ENCODE results near the gene HECTD4. TPM values are rescaled to one million over a fixed set of nuclear protein-coding genes. Genes with fewer than 3 reads are reported as not detected.

Gene HECTD4
- total RNA-seq, 2 donors from 2014 or later, result 30.8 to 33.1 TPM

DNA sequence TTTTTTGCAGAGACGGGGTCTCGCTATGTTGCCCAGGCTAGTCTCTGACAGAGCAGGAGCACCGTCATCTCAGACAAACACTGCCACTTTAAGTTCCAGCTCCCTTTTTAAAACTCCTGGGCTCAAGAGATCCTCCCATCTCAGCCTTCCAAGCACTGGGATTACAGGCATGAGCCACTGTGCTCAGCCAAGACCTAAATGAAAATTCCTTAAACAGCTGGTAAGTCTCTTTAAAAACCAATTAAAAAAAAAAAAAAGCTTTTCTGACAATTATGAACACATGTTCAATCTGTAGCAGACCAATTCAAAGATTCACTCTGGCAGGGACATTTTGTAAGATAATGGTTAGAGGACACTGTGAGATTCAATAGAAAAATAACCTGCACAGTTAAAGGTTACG lies 77.8 kb downstream of the HECTD4 start:
- no peak for ATAC-seq (replicated peaks)
- no peaks in the 10 kb centered on the region for H3K27me3 Mint-ChIP-seq
- no peak overlapping the region for H3K4me3 Mint-ChIP-seq
- peaks cover 62% of the 10 kb centered on the region for H3K36me3 Mint-ChIP-seq (ENCODE audit: low read depth)
- peaks cover 8% of the 10 kb centered on the region for H3K4me1 Mint-ChIP-seq
- H3K27ac Mint-ChIP-seq, result no peak overlapping the region
- no peaks in the 10 kb centered on the region for H3K9me3 Mint-ChIP-seq

DNA sequence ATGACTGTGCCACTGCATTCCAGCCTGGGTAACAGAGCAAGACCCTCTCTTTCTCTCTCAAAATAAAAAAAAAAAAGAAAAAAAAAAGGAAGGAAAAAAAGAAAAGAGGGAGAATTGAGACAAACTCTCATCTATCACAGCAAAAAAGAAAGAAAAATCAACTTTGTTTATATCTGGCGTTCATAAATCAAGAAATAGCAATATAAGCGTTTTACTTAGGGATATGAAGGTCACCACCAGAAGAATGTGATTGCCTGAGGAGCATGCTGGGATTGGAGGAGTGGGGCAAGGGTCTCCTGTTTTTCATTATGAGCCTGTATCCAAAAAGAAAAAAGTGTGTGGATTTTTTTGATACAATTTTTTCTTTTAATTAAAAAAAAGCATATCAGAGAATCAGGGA lies 78.4 kb downstream of the HECTD4 start:
- Mint-ChIP-seq H3K9me3 (no peaks in the 10 kb centered on the region), H3K27me3 (no peaks in the 10 kb centered on the region)

DNA sequence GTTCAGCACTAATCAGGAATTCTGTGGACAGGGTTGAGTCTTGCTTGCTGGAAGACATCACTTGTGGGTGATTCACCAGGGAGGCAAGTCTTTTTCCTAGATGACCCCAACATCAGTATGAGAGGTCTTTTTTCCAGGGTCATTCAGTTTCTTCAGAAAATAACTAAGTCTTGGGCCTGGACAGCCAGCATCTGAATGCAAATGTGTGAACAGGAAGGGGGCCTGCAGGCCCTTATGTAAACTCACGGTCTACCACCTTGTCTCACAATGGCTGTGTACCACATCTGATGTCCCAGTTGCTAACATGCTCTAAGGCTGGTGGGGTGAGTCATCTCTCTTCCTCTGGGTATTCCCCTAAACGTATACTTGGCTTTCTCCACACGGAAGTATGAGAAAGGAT lies 79.2 kb downstream of the HECTD4 start:
- H3K9me3 Mint-ChIP-seq, result no peaks in the 10 kb centered on the region
- H3K27me3 Mint-ChIP-seq, result no peaks in the 10 kb centered on the region
- peaks cover 48% of the 10 kb centered on the region for H3K36me3 Mint-ChIP-seq (ENCODE audit: low read depth)
- peak; percentile 100 for ATAC-seq (replicated peaks)
- H3K4me1 Mint-ChIP-seq, result peaks cover 5% of the 10 kb centered on the region
- H3K4me3 Mint-ChIP-seq, result peak overlapping the region; percentile 69
- peak overlapping the region; percentile 99 for H3K27ac Mint-ChIP-seq

More for the DNA sequence above, 78.4 kb downstream of the HECTD4 start:
- peak overlapping the region; percentile 99 for H3K27ac Mint-ChIP-seq
- ATAC-seq (replicated peaks), result no peak
- H3K36me3 Mint-ChIP-seq (ENCODE audit: low read depth), result peaks cover 56% of the 10 kb centered on the region
- peaks cover 5% of the 10 kb centered on the region for H3K4me1 Mint-ChIP-seq
- H3K4me3 Mint-ChIP-seq, result peak overlapping the region; percentile 69

DNA sequence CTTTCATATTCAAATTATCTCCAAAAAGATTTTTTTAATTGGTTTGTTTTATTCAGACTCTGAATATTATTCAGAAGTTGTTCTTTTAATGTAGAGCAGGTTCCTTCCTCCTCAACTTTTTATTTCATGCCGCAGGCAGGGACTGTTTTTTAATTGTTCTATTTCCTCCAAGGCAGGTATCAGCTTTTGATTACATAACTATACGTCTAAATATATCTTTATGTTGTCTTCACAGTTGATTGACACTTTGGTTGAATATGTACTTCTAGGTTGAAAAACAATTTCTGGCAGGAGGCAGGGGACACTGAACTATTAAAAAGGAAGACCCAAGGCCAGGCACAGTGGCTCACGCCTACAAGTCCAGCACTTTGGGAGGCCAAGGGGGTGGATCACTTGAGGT lies 82.5 kb downstream of the HECTD4 start:
- Mint-ChIP-seq H3K4me3 (no peak overlapping the region), H3K9me3 (no peaks in the 10 kb centered on the region), H3K36me3 (ENCODE audit: low read depth) (peaks cover 20% of the 10 kb centered on the region), H3K4me1 (peaks cover 5% of the 10 kb centered on the region), H3K27ac (no peak overlapping the region), H3K27me3 (no peaks in the 10 kb centered on the region)
- ATAC-seq (replicated peaks), result no peak

DNA sequence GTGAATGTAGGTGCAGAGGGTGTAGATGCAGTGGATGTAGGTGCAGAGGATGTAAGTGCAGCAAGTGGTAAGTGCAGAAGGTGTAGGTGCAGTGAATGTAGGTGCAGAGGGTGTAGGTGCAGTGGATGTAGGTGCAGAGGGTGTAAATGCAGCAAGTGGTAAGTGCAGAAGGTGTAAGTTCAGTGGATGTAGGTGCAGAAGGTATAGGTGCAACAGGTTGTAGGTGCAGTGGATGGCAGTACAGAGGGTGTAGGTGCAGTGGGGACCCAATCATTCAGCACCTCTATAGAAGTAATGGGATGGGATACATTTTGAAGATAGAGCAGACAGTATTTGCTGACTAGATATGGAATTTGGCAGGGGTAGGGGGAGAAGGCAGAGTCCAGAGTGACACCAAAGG lies 85.0 kb downstream of the HECTD4 start:
- H3K4me1 Mint-ChIP-seq, result peaks cover 2% of the 10 kb centered on the region
- H3K27me3 Mint-ChIP-seq, result no peaks in the 10 kb centered on the region
- no peak for ATAC-seq (replicated peaks)
- H3K9me3 Mint-ChIP-seq, result no peaks in the 10 kb centered on the region
- H3K27ac Mint-ChIP-seq, result no peak overlapping the region
- no peak overlapping the region for H3K4me3 Mint-ChIP-seq
- H3K36me3 Mint-ChIP-seq (ENCODE audit: low read depth), result peaks cover 4% of the 10 kb centered on the region

DNA sequence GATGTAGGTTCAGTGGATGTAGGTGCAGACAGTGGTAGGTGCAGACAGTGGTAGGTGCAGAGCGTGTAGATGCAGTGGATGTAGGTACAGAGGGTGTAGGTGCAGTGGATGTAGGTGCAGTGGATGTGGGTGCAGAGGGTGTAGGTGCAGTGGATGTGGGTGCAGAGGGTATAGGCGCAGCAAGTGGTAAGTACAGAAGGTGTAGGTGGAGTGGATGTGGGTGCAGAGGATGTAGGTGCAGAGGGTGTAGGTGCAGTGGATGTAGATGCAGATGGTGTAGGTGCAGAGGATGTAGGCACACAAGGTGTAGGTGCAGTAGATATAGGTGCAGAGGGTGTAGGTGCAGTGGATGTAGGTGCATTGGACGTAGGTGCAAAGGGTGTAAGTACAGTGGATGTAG lies 86.0 kb downstream of the HECTD4 start:
- peaks cover 4% of the 10 kb centered on the region for H3K36me3 Mint-ChIP-seq (ENCODE audit: low read depth)
- no peaks in the 10 kb centered on the region for H3K9me3 Mint-ChIP-seq
- peaks cover 6% of the 10 kb centered on the region for H3K4me1 Mint-ChIP-seq
- H3K4me3 Mint-ChIP-seq, result no peak overlapping the region
- H3K27ac Mint-ChIP-seq, result no peak overlapping the region
- no peaks in the 10 kb centered on the region for H3K27me3 Mint-ChIP-seq
- ATAC-seq (replicated peaks), result no peak

DNA sequence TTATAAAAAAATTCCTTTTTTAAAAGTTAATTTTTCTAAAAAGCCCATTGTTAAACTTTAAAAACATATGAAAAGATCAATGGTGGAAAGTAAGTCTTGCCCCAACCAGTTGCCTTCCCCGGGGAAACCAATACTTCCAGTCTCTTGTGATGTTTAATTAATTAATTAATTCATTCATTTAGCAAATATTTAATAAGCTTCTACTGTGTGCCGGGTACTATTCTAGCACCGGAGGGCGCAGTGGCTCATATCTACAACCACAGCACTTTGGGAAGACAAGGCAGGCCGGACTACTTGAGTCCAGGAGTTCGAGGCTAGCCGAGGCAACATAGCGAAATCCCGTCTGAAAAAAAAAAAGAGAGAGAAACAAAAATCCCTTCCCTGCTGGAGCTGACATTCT lies 87.4 kb downstream of the HECTD4 start:
- Mint-ChIP-seq H3K4me3 (no peak overlapping the region), H3K27me3 (no peaks in the 10 kb centered on the region), H3K36me3 (ENCODE audit: low read depth) (peaks cover 1% of the 10 kb centered on the region), H3K27ac (no peak overlapping the region), H3K9me3 (no peaks in the 10 kb centered on the region), H3K4me1 (peaks cover 6% of the 10 kb centered on the region)
- ATAC-seq (replicated peaks), result no peak

DNA sequence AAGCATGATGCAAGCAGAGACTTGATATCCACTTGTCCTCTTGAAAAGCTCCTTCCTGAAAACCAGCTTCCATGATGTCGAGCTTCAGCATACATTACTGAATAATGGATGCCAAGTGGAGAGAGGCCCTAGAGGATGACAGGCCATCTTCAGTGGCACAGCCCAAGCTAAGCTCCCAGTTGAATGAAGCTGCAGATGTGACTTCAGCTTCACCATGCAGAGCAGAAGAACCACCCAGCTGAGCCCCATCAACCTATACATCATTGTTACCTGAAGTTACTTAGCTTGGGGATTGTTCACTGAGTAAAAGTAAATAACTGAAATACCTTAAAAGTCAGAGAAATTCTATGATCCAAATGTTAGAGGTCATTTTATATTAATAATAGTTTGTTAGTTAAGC lies 93.6 kb downstream of the HECTD4 start:
- Mint-ChIP-seq H3K4me1 (peaks cover 6% of the 10 kb centered on the region), H3K4me3 (no peak overlapping the region), H3K27me3 (no peaks in the 10 kb centered on the region), H3K9me3 (no peaks in the 10 kb centered on the region), H3K36me3 (ENCODE audit: low read depth) (peaks cover 6% of the 10 kb centered on the region), H3K27ac (no peak overlapping the region)
- ATAC-seq (replicated peaks), result no peak

DNA sequence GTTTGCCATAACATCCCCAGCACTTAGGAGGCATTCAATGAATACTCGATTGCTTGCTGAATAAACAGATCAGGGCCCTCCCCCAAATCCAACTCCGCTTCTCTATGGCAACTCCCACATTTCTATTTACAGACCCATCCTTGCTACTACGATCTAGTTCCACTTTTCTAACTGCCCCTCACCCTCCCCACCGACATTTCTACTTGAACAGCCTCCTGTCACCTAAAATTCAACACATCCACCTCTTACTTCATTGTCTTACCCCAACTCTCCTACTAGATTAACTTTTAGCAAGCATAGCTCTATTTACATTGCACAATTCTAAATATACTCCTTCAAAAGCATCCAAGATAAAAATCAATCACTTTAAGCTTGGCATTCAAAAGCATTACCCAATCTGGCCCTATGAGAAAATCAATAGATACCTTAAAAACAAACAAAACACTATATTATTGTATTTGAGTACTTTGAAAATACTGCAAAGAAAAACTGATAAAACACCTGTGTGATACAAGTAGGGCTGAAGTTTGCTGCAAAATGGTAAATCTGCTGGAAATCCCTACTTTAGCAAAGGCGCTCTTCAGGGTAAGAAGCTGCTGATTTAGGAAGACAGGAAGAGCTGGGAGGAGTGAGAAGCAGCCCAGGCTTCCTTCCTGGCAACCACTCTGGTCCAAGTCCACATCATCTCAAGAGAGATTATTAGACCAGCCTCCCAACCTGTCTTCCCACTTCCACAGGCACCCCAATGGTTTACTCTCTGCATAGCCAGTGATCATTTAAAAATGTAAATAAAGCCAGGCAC lies 96.4 kb downstream of the HECTD4 start:
- H3K27me3 Mint-ChIP-seq, result no peaks in the 10 kb centered on the region
- H3K4me1 Mint-ChIP-seq, result no peaks in the 10 kb centered on the region
- no peaks in the 10 kb centered on the region for H3K9me3 Mint-ChIP-seq
- no peak overlapping the region for H3K27ac Mint-ChIP-seq
- H3K4me3 Mint-ChIP-seq, result no peak overlapping the region
- peaks cover 6% of the 10 kb centered on the region for H3K36me3 Mint-ChIP-seq (ENCODE audit: low read depth)
- ATAC-seq (replicated peaks), result no peak

DNA sequence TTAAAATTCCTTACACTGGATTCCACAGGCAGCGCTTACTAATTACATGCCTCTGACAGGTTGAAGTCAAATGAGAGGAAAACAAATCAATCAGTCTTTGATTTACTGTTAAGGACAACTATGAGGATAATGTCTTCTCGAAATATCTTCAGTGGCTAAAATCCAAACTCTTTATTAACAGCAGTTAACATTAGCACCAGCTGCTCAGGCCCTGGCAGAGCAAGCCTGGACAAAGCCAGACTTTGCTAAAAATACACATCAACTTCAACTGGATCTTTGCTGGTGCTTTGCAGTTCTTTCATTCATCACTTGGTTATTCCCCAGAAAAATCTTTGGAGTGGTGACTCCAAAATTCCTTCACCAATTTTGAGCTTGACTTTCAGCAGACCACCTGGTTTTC lies 98.7 kb downstream of the HECTD4 start:
- Mint-ChIP-seq H3K9me3 (no peaks in the 10 kb centered on the region), H3K27ac (no peak overlapping the region), H3K27me3 (no peaks in the 10 kb centered on the region), H3K4me1 (no peaks in the 10 kb centered on the region), H3K4me3 (no peak overlapping the region), H3K36me3 (ENCODE audit: low read depth) (no peaks in the 10 kb centered on the region)
- ATAC-seq (replicated peaks), result no peak

DNA sequence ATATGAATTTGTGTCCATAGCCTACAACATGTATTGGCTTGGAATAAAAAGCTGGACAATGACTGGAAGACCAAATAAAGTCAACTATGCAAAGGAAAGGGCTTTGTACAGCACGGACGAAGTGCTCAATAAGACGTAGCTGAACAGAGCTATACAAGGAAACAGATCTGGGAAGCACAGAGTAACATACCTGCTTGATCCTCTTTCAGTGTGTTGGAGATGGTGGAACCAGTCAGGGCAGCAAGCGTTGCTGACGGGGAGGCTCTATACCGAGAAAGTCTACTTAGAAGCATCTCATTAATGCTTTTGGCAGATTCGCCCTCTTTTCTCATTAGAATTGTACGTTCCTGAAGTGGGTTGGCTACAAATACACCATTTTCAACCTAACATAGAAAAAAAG lies 99.3 kb downstream of the HECTD4 start:
- Mint-ChIP-seq H3K4me1 (no peaks in the 10 kb centered on the region), H3K4me3 (no peak overlapping the region), H3K36me3 (ENCODE audit: low read depth) (peaks cover 3% of the 10 kb centered on the region), H3K27ac (no peak overlapping the region), H3K27me3 (no peaks in the 10 kb centered on the region), H3K9me3 (no peaks in the 10 kb centered on the region)
- ATAC-seq (replicated peaks), result no peak

DNA sequence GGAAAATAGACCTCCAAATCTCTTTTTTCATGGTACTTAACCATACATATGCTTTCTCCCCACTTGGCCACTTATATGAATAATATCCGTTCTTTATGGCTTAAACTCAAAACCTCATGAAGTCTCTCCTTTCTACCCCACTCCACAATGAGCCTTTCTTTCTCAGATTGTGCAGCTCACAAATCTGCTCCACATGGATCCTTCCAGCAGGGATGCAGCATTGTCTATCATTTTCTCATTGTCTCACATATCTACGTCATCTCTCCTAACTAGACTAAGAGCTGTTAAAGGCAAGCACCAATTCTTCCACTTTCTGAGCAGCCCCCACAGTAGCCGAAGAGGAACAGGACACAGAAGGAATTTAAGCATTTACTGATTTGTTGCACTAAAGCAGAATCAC lies 106.4 kb downstream of the HECTD4 start:
- no peak for ATAC-seq (replicated peaks)
- no peaks in the 10 kb centered on the region for H3K27me3 Mint-ChIP-seq
- no peak overlapping the region for H3K27ac Mint-ChIP-seq
- no peaks in the 10 kb centered on the region for H3K9me3 Mint-ChIP-seq
- H3K4me3 Mint-ChIP-seq, result no peak overlapping the region
- H3K36me3 Mint-ChIP-seq (ENCODE audit: low read depth), result peaks cover 43% of the 10 kb centered on the region
- no peaks in the 10 kb centered on the region for H3K4me1 Mint-ChIP-seq

DNA sequence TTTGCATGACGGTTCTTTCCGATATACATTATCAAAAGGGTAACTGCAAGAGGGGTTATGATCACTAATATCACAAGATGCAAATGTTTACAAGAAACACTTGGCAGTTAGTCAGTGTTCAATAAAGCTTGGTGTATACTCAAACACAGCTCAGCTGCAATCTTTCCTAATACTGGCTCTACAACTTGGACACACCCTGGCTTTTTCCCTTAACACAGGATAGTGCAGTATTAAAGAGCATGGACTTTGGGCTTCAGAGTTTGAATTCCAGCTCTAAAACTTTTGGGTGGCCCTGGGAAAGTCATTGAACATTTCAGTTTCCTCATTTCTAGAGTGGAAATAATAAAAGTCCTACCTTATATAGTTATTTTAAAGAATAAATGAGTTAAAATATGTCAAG lies 107.0 kb downstream of the HECTD4 start:
- H3K4me1 Mint-ChIP-seq, result no peaks in the 10 kb centered on the region
- H3K27ac Mint-ChIP-seq, result no peak overlapping the region
- H3K9me3 Mint-ChIP-seq, result no peaks in the 10 kb centered on the region
- H3K4me3 Mint-ChIP-seq, result no peak overlapping the region
- no peak for ATAC-seq (replicated peaks)
- no peaks in the 10 kb centered on the region for H3K27me3 Mint-ChIP-seq
- peaks cover 49% of the 10 kb centered on the region for H3K36me3 Mint-ChIP-seq (ENCODE audit: low read depth)

DNA sequence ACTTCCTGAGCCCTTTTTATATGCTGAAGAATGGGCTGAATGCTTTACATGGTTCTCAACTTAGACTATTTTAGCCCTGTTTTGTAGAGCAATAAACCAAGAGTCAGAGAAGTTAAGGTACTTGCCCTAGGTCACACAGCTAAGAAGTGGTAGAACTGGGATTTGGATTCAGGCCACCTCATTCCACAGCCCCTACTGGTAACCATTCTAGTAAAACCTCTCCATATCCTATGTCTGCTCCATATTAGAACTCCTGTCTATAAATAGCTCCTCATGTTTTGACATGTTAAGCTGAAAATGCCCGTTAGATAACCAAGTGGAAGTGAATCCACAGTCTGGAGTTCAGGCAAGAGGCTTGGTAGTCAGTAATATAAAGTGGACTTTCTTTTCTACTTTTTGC lies 111.6 kb downstream of the HECTD4 start:
- Mint-ChIP-seq H3K36me3 (ENCODE audit: low read depth) (peaks cover 69% of the 10 kb centered on the region), H3K9me3 (no peaks in the 10 kb centered on the region), H3K4me3 (no peak overlapping the region)

DNA sequence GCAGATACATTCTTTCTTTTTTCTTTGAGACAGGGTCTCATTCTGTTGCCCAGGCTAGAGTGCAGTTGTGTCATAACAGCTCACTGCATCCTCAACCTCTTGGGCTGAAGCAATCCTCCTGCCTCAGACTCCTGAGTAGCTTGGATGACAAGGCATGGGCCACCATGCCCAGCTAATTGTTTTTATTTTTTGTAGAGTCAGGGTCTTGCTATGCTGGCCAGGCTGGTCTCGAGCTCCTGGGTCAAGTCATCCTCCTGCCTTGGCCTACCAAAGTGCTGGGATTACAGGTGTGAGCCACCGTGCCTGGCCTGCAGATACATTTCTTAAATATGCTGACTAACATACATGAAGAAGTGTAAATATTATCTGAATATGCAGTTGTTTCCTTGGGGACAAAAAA lies 115.8 kb downstream of the HECTD4 start:
- no peaks in the 10 kb centered on the region for H3K27me3 Mint-ChIP-seq
- H3K4me1 Mint-ChIP-seq, result no peaks in the 10 kb centered on the region
- no peak for ATAC-seq (replicated peaks)
- H3K27ac Mint-ChIP-seq, result no peak overlapping the region
- H3K9me3 Mint-ChIP-seq, result no peaks in the 10 kb centered on the region
- peaks cover 69% of the 10 kb centered on the region for H3K36me3 Mint-ChIP-seq (ENCODE audit: low read depth)
- H3K4me3 Mint-ChIP-seq, result no peak overlapping the region

More for the DNA sequence above, 111.6 kb downstream of the HECTD4 start:
- ATAC-seq (replicated peaks), result no peak
- no peaks in the 10 kb centered on the region for H3K4me1 Mint-ChIP-seq
- H3K27ac Mint-ChIP-seq, result no peak overlapping the region
- H3K27me3 Mint-ChIP-seq, result no peaks in the 10 kb centered on the region

DNA sequence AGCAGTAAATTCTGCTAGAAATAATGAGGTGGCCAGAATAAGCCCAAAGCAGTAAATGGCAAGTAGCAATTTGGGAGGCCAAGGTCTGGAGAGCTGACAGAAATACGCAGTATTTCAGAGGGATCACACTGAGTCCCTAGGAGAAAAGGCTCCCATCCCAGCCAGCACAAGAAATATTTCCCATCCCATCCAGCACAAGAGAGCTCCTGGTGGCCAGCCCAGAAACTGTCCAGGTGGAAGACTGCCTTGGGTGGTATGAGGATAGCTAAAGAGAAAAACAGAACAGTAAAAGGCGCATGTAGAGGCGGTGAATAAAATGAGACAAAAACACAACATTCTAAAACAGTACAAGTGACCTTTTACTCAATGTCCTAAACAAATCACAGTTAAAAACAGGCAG lies 120.7 kb downstream of the HECTD4 start:
- ATAC-seq (replicated peaks), result no peak
- Mint-ChIP-seq H3K9me3 (no peaks in the 10 kb centered on the region), H3K27me3 (no peaks in the 10 kb centered on the region), H3K36me3 (ENCODE audit: low read depth) (peaks cover 79% of the 10 kb centered on the region), H3K27ac (no peak overlapping the region), H3K4me1 (no peaks in the 10 kb centered on the region), H3K4me3 (no peak overlapping the region)
